ENCODE measurements around the gene NYAP2. TPM values are rescaled to one million over a fixed set of nuclear protein-coding genes. Genes with fewer than 3 reads are reported as not detected.

The NYAP2 gene
- not detected for total RNA-seq (2013)
- polyA plus RNA-seq = not detected
- polyA minus RNA-seq = not detected in 2 replicates
- 0 to 4.8 (median 0.15) reads per million in 11 experiments for total RNA-seq

- no peak within 1 kb of the TSS for H3K4me3 ChIP-seq (replicated peaks in 1 of 3; ENCODE audit: low read depth in 2 of 3, low read length in 3 of 3)
- WGBS (ENCODE audit: insufficient coverage) = no CpG with 5 or more reads among the region's 5 CpGs
- DNase-seq = no peak
Observed at GRCh38 chr2:225399504-225399903, at the start of gene NYAP2. Gene NYAP2 (plus strand): TSS chr2:225399710. CDS start chr2:225408881, 9,171 bp downstream.

GRCh38 chr2:225353579-225354085, 45.9 kb upstream of the NYAP2 start:
- no CpG with 5 or more reads among the region's 1 CpG for WGBS (ENCODE audit: insufficient coverage)
- no peak overlapping the region for H3K27ac ChIP-seq (ENCODE audit: low read depth in 1 of 2, low read length in 2 of 2)
- Mint-ChIP-seq H3K27ac (no peak overlapping the region), H3K9me3 (peaks cover 0 to 8% (median 2%) of the 10 kb centered on the region in 7 donors), H3K27me3 (ENCODE audit: low read depth in 3 of 3) (no peaks in the 10 kb centered on the region), H3K4me3 (no peak overlapping the region), H3K4me1 (no peaks in the 10 kb centered on the region), H3K36me3 (no peaks in the 10 kb centered on the region)
- no peaks in the 10 kb centered on the region for H3K9me3 ChIP-seq (replicated peaks in 1 of 2; ENCODE audit: control insufficient read depth in 1 of 2, insufficient read depth in 1 of 2, low read length in 2 of 2)
- DNase-seq = no peak
- H3K27me3 ChIP-seq (ENCODE audit: control insufficient read depth in 2 of 2, insufficient read depth in 2 of 2, low read length in 2 of 2) = no peaks in the 10 kb centered on the region
- intact Hi-C loops (cut with micrococcal nuclease) = no loop called here
- H3K36me3 ChIP-seq (replicated peaks in 1 of 2; ENCODE audit: control insufficient read depth in 1 of 2, insufficient read depth in 2 of 2, low read length in 2 of 2) = no peaks in the 10 kb centered on the region
- H2AFZ ChIP-seq (ENCODE audit: insufficient read depth, low read depth, low read length, poor library complexity, severe bottlenecking) = no peak overlapping the region
- H4K20me1 ChIP-seq (ENCODE audit: insufficient read depth, low read length) = no peaks in the 10 kb centered on the region
- no peak for TF ChIP-seq CTCF (IDR thresholded peaks at IDR 0.05)
- no peaks in the 10 kb centered on the region for H3K4me1 ChIP-seq (ENCODE audit: control insufficient read depth in 1 of 2, insufficient read depth in 2 of 2, low read length in 2 of 2)
- H3K4me3 ChIP-seq (replicated peaks in 1 of 3; ENCODE audit: low read depth in 2 of 3, low read length in 3 of 3) = no peak overlapping the region
- no peaks in the 10 kb centered on the region for H3K79me2 ChIP-seq (ENCODE audit: insufficient read depth, low read length)
- no peak overlapping the region for H3K9ac ChIP-seq (ENCODE audit: insufficient read depth, low read length, poor library complexity, severe bottlenecking)
- no peak overlapping the region for H3K4me2 ChIP-seq (replicated peaks; ENCODE audit: extremely low read depth, low read length, poor library complexity, severe bottlenecking)

More at GRCh38 chr2:225399504-225399903, at the start of gene NYAP2:
- Histone ChIP-seq H3K27ac (ENCODE audit: low read depth in 1 of 2, low read length in 2 of 2) (no peak within 1 kb of the TSS), H3K79me2 (ENCODE audit: insufficient read depth, low read length) (no peaks in the 10 kb centered on the region), H2AFZ (ENCODE audit: insufficient read depth, low read depth, low read length, poor library complexity, severe bottlenecking) (no peak within 1 kb of the TSS), H3K27me3 (ENCODE audit: control insufficient read depth in 2 of 2, insufficient read depth in 2 of 2, low read length in 2 of 2) (no peaks in the 10 kb centered on the region), H3K4me1 (ENCODE audit: control insufficient read depth in 1 of 2, insufficient read depth in 2 of 2, low read length in 2 of 2) (no peaks in the 10 kb centered on the region), H3K36me3 (replicated peaks in 1 of 2; ENCODE audit: control insufficient read depth in 1 of 2, insufficient read depth in 2 of 2, low read length in 2 of 2) (no peaks in the 10 kb centered on the region), H3K9me3 (replicated peaks in 1 of 2; ENCODE audit: control insufficient read depth in 1 of 2, insufficient read depth in 1 of 2, low read length in 2 of 2) (no peaks in the 10 kb centered on the region), H3K4me2 (replicated peaks; ENCODE audit: extremely low read depth, low read length, poor library complexity, severe bottlenecking) (no peak within 1 kb of the TSS), H4K20me1 (ENCODE audit: insufficient read depth, low read length) (no peaks in the 10 kb centered on the region), H3K9ac (ENCODE audit: insufficient read depth, low read length, poor library complexity, severe bottlenecking) (no peak within 1 kb of the TSS)
- intact Hi-C loops (cut with micrococcal nuclease) = no loop called here
- TF ChIP-seq CTCF (IDR thresholded peaks at IDR 0.05) = no peak
- H3K27ac Mint-ChIP-seq = no peak within 1 kb of the TSS
- peaks cover 0 to 1% (median 0%) of the 10 kb centered on the region in 3 donors for H3K27me3 Mint-ChIP-seq (ENCODE audit: low read depth in 3 of 3)
- no peak within 1 kb of the TSS for H3K4me3 Mint-ChIP-seq
- H3K36me3 Mint-ChIP-seq = no peaks in the 10 kb centered on the region
- no peaks in the 10 kb centered on the region for H3K4me1 Mint-ChIP-seq
- peaks cover 0 to 1% (median 0%) of the 10 kb centered on the region in 7 donors for H3K9me3 Mint-ChIP-seq
